Endothelial cell of umbilical vein (primary cell): ENCODE data around the gene AKAP11. TPM values are rescaled to one million over a fixed set of nuclear protein-coding genes. Genes with fewer than 3 reads are reported as not detected.

Experiments
- BruUV-seq: library from RNA; stranded (reverse); fragments of 400-500 nt; replicated peaks from 2 replicates; lab custom pipeline; 2021; lab: Mats Ljungman, UMichigan
- CTCF ChIA-PET: fragments of 300-600, 350-600 bp; sonication (Branson Sonifier 250); formaldehyde crosslinking; loops from one replicate; lab custom pipeline; 2021; ENCODE audit warnings: antibody characterized with exemption, inconsistent platforms; lab: Charles Lee
- POLR2A ChIA-PET: fragments of 300-600, 350-600 bp; sonication (Branson Sonifier 250); formaldehyde crosslinking; loops from one replicate; lab custom pipeline; 2021; ENCODE audit warnings: antibody characterized with exemption, inconsistent platforms; lab: Charles Lee
- DNase-seq: peaks from one replicate; pipeline ENCODE4 v3.0.0-alpha.2; 2011; ENCODE audit warnings: low read depth, low spot score
- FAIRE-seq: peaks from 2 replicates; lab custom pipeline; 2011; peaks lifted over from hg19 to GRCh38; lab: Jason Lieb, UNC
- H2AFZ ChIP-seq: 2 replicates; pipeline ENCODE4 v1.6.0; 2012; ENCODE audit warnings: low read depth, low read length, control low read depth, inconsistent platforms
- H3K27ac ChIP-seq: 2 replicates; pipeline ENCODE4 v1.5.1; 2011; ENCODE audit warnings: low read depth, mild to moderate bottlenecking, control low read depth, low read length, moderate library complexity; ENCODE audit not compliant: insufficient read depth
- H3K27me3 ChIP-seq, 2 experiments: 2 replicates each; pipeline versions ENCODE4 v1.6.0 to v1.6.1; 2011; ENCODE audit warnings: low read length in 2 of 2, mixed read lengths in 1 of 2; ENCODE audit not compliant: control insufficient read depth in 2 of 2, insufficient read depth in 2 of 2
- H3K36me3 ChIP-seq, 2 experiments: 2 replicates in 1 of 2; 3 replicates in 1 of 2; pipeline ENCODE4 v1.5.1; 2011; ENCODE audit warnings: low read length in 2 of 2, mild to moderate bottlenecking in 1 of 2, moderate library complexity in 1 of 2; ENCODE audit not compliant: control insufficient read depth in 2 of 2, insufficient read depth in 2 of 2; ENCODE audit errors: extremely low read depth in 1 of 2
- H3K4me1 ChIP-seq: 3 replicates; pipeline ENCODE4 v1.5.1; 2011; ENCODE audit warnings: mild to moderate bottlenecking, low read length; ENCODE audit not compliant: control insufficient read depth, insufficient read depth; ENCODE audit errors: extremely low read depth
- H3K4me2 ChIP-seq: 2 replicates; pipeline ENCODE4 v1.6.1; 2011; ENCODE audit warnings: low read length, control low read depth, mixed read lengths; ENCODE audit not compliant: insufficient read depth
- H3K4me3 ChIP-seq, 3 experiments: fragments of 200-600 bp in 1 of 3; sonication (generic), shearing (Covaris generic) in 1 of 3; replicated peaks in 1 of 3; 2 replicates each; pipeline ENCODE4 v1.5.1; 2011 to 2016; ENCODE audit warnings: control low read depth in 3 of 3, low read length in 3 of 3, mild to moderate bottlenecking in 2 of 3, inconsistent platforms in 1 of 3, low read depth in 1 of 3, moderate library complexity in 1 of 3; ENCODE audit not compliant: insufficient read depth in 1 of 3
- H3K79me2 ChIP-seq: 2 replicates; pipeline ENCODE4 v1.6.0; 2012; ENCODE audit warnings: low read length, inconsistent platforms; ENCODE audit not compliant: control insufficient read depth, insufficient read depth
- H3K9ac ChIP-seq: replicated peaks from 2 replicates; pipeline ENCODE3; 2011; ENCODE audit warnings: low read length, control low read depth; ENCODE audit not compliant: insufficient read depth; ENCODE audit errors: extremely low read depth
- H3K9me1 ChIP-seq: replicated peaks from 3 replicates; pipeline ENCODE4 v1.6.0; 2011; ENCODE audit warnings: mild to moderate bottlenecking, low read length; ENCODE audit not compliant: control insufficient read depth, insufficient read depth; ENCODE audit errors: extremely low read depth
- H3K9me3 ChIP-seq: replicated peaks from 2 replicates; pipeline ENCODE4 v1.5.1; 2012; ENCODE audit warnings: low read length, inconsistent platforms; ENCODE audit not compliant: control insufficient read depth, insufficient read depth
- H4K20me1 ChIP-seq: replicated peaks from 2 replicates; pipeline ENCODE3; 2011; ENCODE audit warnings: mild to moderate bottlenecking, low read length; ENCODE audit not compliant: control insufficient read depth, insufficient read depth; ENCODE audit errors: extremely low read depth
- CTCF ChIP-seq, 2 donors: IDR thresholded peaks; 1 replicate in 1 of 2; 2 replicates in 1 of 2; pipeline ENCODE4 v1.5.1; 2011; ENCODE audit warnings: low read length in 2 of 2, mild to moderate bottlenecking in 2 of 2, moderate library complexity in 2 of 2, control low read depth in 1 of 2, inconsistent platforms in 1 of 2, low read depth in 1 of 2; ENCODE audit not compliant: insufficient read depth in 1 of 2; ENCODE audit errors: extremely low read depth in 1 of 2
- EZH2 ChIP-seq: IDR thresholded peaks from 2 replicates; pipeline ENCODE4 v1.6.1; 2012; ENCODE audit warnings: borderline replicate concordance, low read depth, mild to moderate bottlenecking, moderate library complexity, low read length, inconsistent platforms; ENCODE audit not compliant: severe bottlenecking
- FOS ChIP-seq: IDR thresholded peaks from 2 replicates; pipeline ENCODE4 v1.6.1; 2011; ENCODE audit warnings: mild to moderate bottlenecking, low read length, moderate library complexity, borderline replicate concordance; ENCODE audit not compliant: insufficient read depth
- GATA2 ChIP-seq: IDR thresholded peaks from 2 replicates; pipeline ENCODE4 v1.7.0; 2011; ENCODE audit warnings: low read depth, mild to moderate bottlenecking, moderate library complexity, mixed read lengths, low read length; ENCODE audit not compliant: insufficient read length, insufficient read depth
- JUN ChIP-seq: IDR thresholded peaks from 2 replicates; pipeline ENCODE4 v1.6.1; 2011; ENCODE audit warnings: borderline replicate concordance, low read depth; ENCODE audit not compliant: insufficient read length, insufficient read depth
- MAX ChIP-seq: IDR thresholded peaks from 2 replicates; pipeline ENCODE4 v1.6.1; 2011; ENCODE audit not compliant: insufficient read depth, insufficient read length
- POLR2A ChIP-seq: IDR thresholded peaks from 2 replicates; pipeline ENCODE4 v1.6.1; 2012; ENCODE audit warnings: low read depth, mild to moderate bottlenecking, control low read depth, low read length
- POLR2AphosphoS5 ChIP-seq: IDR thresholded peaks from 2 replicates; pipeline ENCODE4 v1.6.1; 2012; ENCODE audit warnings: low read depth, mild to moderate bottlenecking, control low read depth, low read length, moderate library complexity; ENCODE audit not compliant: insufficient read depth
- dilution Hi-C: fragments of 300-500 bp; cut with MboI; formaldehyde crosslinking; loops from one replicate; pipeline ENCODE4 v1.15.0; 2019; ENCODE audit warnings: low sequenced_read_pairs; ENCODE audit not compliant: extremely low pct_ligation_motif_present
- intact Hi-C: fragments of 100-400 bp; cut with micrococcal nuclease; formaldehyde crosslinking; loops from one replicate; pipeline ENCODE4 v1.10.0; 2022
- polyA plus RNA-seq, 4 experiments: library from polyadenylated mRNA; depleted of rRNA in 3 of 4; stranded (reverse) in 3 of 4; unstranded in 1 of 4; fragments of >200 nt; gene quantifications; 2 replicates each; pipeline versions ENCODE4 v1.2.1 to v1.2.3, GENCODE V29; 2011 to 2012; ENCODE audit warnings: missing spikeins in 1 of 4
- total RNA-seq: library from RNA; stranded (reverse); gene quantifications from 2 replicates; pipeline ENCODE4 v1.2.3, GENCODE V29; 2021

The AKAP11 gene
- total and polyA plus RNA-seq, 2 donors (not counting 3 experiments of a cell fraction or from before 2014, with no cell fraction given), result 4.9 to 20.2 TPM

GRCh38 chr13:42360046-42360574 lies 88.2 kb downstream of the AKAP11 start:
- no peaks in the 10 kb centered on the region for H3K36me3 ChIP-seq
- no peak overlapping the region for H2AFZ ChIP-seq
- FAIRE-seq (no peak), DNase-seq (no peak)
- no peak overlapping the region for H3K4me2 ChIP-seq
- no peak overlapping the region for H3K9ac ChIP-seq
- no peaks in the 10 kb centered on the region for H3K9me3 ChIP-seq
- peaks cover 4% of the 10 kb centered on the region for H3K4me1 ChIP-seq
- no peak overlapping the region for H3K4me3 ChIP-seq
- no peaks in the 10 kb centered on the region for H4K20me1 ChIP-seq
- H3K79me2 ChIP-seq, result no peaks in the 10 kb centered on the region
- intact Hi-C loops, result loop anchor here (10.0 kb wide), 1 partner anchor 235 kb away; no protein-coding TSS in a partner anchor
- TF ChIP-seq FOS, result no peak
- no peak for TF ChIP-seq MAX
- TF ChIP-seq POLR2A, result no peak
- no peak for TF ChIP-seq EZH2
- no peak for TF ChIP-seq CTCF (IDR thresholded peaks at IDR 0.05; ENCODE audit: extremely low read depth in 1 of 2, insufficient read depth in 1 of 2, low read depth in 1 of 2, low read length in 2 of 2)
- TF ChIP-seq GATA2, result no peak
- TF ChIP-seq JUN, result no peak
- TF ChIP-seq POLR2AphosphoS5, result no peak
- BruUV-seq, result no TSS peak
- no peaks in the 10 kb centered on the region for H3K27me3 ChIP-seq
- dilution Hi-C loops, result no loop called here
- H3K9me1 ChIP-seq, result no peaks in the 10 kb centered on the region
- ChIA-PET POLR2A (no interaction called here), CTCF (no interaction called here)
- H3K27ac ChIP-seq, result no peak overlapping the region
